ENCODE results near the gene FSTL4. TPM values are rescaled to one million over a fixed set of nuclear protein-coding genes. Genes with fewer than 3 reads are reported as not detected.

Gene FSTL4
- total RNA-seq, 1 donor from 2014 or later: 0.21 TPM

GRCh38 chr5:133214153-133214820 lies 398.1 kb downstream of the FSTL4 start:
- H3K4me1 Mint-ChIP-seq (ENCODE audit: unreplicated experiment): no peaks in the 10 kb centered on the region
- no peak overlapping the region for H3K4me3 Mint-ChIP-seq (ENCODE audit: unreplicated experiment)
- no peaks in the 10 kb centered on the region for H3K9me3 Mint-ChIP-seq (ENCODE audit: unreplicated experiment)
- H3K27me3 Mint-ChIP-seq (ENCODE audit: unreplicated experiment): no peaks in the 10 kb centered on the region
- no peak overlapping the region for H3K27ac Mint-ChIP-seq (ENCODE audit: unreplicated experiment)
- no peak for TF ChIP-seq CTCF (IDR thresholded peaks at IDR 0.05; ENCODE audit: unreplicated experiment)
- DNase-seq (ENCODE audit: low spot score): no peak
- no peaks in the 10 kb centered on the region for H3K36me3 Mint-ChIP-seq (ENCODE audit: low read depth, unreplicated experiment)

GRCh38 chr5:133205649-133206048 lies 406.7 kb downstream of the FSTL4 start:
- Mint-ChIP-seq H3K27ac (ENCODE audit: unreplicated experiment) (no peak overlapping the region), H3K4me3 (ENCODE audit: unreplicated experiment) (no peak overlapping the region), H3K36me3 (ENCODE audit: low read depth, unreplicated experiment) (no peaks in the 10 kb centered on the region), H3K27me3 (ENCODE audit: unreplicated experiment) (peaks cover 3% of the 10 kb centered on the region), H3K4me1 (ENCODE audit: unreplicated experiment) (no peaks in the 10 kb centered on the region), H3K9me3 (ENCODE audit: unreplicated experiment) (no peaks in the 10 kb centered on the region)
- TF ChIP-seq CTCF (IDR thresholded peaks at IDR 0.05; ENCODE audit: unreplicated experiment): no peak
- DNase-seq (ENCODE audit: low spot score): no peak

- Mint-ChIP-seq H3K36me3 (ENCODE audit: low read depth, unreplicated experiment) (no peaks in the 10 kb centered on the region), H3K4me1 (ENCODE audit: unreplicated experiment) (no peaks in the 10 kb centered on the region), H3K27me3 (ENCODE audit: unreplicated experiment) (peaks cover 3% of the 10 kb centered on the region), H3K4me3 (ENCODE audit: unreplicated experiment) (no peak overlapping the region), H3K9me3 (ENCODE audit: unreplicated experiment) (no peaks in the 10 kb centered on the region), H3K27ac (ENCODE audit: unreplicated experiment) (no peak overlapping the region)
- DNase-seq (ENCODE audit: low spot score): no peak
- no peak for TF ChIP-seq CTCF (IDR thresholded peaks at IDR 0.05; ENCODE audit: unreplicated experiment)
These were observed 407.1 kb downstream of the FSTL4 start for GRCh38 chr5:133205204-133205603.

DNA sequence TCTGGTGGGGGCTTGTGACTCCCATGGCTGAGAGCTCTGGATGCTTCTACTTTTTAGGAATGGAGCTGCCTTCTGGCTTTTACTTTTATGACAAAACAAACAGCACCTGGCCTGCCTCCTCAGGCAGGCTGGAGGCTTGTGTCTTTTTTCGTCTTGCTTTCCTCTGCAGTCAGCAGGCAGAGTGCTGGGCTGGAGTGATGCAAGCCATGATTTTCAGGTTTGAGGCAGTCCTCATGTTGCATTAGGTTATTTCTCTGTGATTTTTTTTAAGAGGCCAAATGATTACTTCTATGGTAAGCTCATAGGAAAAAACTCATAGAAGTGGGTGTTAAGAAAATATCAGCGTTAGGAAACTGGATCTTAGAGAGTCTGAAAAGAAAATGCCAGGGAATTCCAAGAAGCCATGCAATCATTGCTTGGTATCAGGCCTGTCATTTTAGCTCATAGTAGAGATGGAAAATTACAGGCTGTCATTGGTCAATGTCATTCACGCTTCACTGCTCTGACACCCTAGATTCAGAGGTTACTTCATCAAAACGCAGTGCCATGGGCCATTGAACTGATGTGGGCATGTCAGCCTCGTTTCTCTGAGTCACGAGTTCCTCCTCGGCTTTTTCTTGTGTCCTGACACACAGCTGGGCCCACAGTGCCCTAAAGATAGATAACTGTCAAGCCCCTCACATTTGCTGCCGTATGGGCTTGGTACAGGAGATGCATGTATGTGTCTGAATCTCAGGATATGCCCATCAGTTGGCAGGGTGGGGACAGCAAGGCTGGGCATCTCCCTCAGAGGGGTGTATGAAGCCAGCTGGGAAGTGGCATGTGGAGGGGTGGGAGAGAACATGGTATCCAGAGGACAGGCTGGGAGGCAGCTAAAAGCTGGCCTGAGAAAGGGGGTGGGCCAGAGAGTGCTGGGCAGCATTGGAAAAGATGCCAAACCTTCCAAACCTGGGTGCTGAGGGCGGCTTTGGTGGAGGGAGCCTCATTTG lies 408.7 kb downstream of the FSTL4 start:
- DNase-seq (ENCODE audit: low spot score): no peak
- Mint-ChIP-seq H3K27ac (ENCODE audit: unreplicated experiment) (no peak overlapping the region), H3K4me3 (ENCODE audit: unreplicated experiment) (no peak overlapping the region), H3K4me1 (ENCODE audit: unreplicated experiment) (no peaks in the 10 kb centered on the region), H3K36me3 (ENCODE audit: low read depth, unreplicated experiment) (no peaks in the 10 kb centered on the region), H3K27me3 (ENCODE audit: unreplicated experiment) (peaks cover 3% of the 10 kb centered on the region), H3K9me3 (ENCODE audit: unreplicated experiment) (no peaks in the 10 kb centered on the region)
- TF ChIP-seq CTCF (IDR thresholded peaks at IDR 0.05; ENCODE audit: unreplicated experiment): no peak
